Fibroblast of the conjunctiva (primary cell): Measurements from ENCODE around the gene CER1.
A peak's percentile ranks its signal among the peaks of the same experiment; 100 is the strongest.

ENCODE experiments used
- DNase-seq: peaks from one replicate; pipeline ENCODE4 v3.0.0-alpha.2; 2010; ENCODE audit warnings: low read depth

CER1 gene

DNA sequence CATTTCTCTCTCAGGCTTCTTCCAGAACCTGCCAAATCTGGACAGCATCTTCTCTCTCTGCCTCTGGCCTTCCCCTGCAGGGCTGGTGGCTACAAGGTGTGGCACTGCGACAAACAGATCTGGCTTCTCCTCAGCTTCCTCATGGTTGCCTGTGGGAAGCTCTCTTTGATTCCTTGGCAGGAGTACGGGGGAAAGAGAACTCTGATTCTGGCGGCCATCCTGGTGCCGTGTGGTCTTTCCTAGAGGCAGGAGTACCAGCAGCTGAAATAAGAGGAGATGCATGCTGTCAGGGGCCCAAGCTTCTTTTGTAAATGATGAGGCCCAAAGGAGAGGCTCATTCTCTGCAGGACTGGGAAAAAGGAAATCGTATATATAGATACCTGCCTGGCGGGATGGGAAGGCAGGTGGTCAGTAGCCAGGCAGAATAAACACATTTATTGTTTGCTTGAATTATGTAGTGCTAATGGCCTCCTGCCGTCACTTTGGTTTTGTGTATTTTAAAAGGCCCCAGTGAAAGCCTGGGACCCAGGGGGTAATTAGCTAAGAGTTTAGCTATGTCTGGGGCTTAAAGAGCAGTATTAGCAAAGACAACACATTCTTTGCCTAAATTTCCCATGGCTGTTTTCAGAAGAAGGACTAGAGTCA lies at the start of gene CER1:
CER1 (minus strand) TSS at position 343 of the 645 bp plus-strand sequence; CDS start at position 282, 61 bp downstream.
- DNase-seq, result no peak

DNA sequence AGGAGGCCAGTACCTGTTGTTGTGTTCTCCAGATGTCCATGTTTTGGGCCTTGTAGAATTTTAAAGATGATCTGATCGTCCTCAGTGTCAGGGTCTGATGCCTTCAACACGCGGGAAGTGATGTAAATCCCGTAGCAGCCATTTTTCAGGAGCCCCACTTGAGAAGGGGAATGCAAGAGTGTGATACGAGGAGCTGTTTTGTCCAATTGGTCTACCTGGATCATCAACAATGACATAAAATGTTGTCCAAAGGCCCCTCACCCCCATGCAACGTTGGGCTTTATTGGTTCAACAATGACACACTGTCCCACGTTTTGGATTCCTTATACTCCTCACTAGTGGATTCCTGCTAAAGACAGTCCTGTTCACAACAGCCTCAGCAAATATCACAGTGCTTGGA lies 48.1 kb upstream of the CER1 start:
- DNase-seq, result no peak

GRCh38 chr9:14769230-14769571 lies 46.7 kb upstream of the CER1 start:
- DNase-seq, result peak; percentile 3

DNA sequence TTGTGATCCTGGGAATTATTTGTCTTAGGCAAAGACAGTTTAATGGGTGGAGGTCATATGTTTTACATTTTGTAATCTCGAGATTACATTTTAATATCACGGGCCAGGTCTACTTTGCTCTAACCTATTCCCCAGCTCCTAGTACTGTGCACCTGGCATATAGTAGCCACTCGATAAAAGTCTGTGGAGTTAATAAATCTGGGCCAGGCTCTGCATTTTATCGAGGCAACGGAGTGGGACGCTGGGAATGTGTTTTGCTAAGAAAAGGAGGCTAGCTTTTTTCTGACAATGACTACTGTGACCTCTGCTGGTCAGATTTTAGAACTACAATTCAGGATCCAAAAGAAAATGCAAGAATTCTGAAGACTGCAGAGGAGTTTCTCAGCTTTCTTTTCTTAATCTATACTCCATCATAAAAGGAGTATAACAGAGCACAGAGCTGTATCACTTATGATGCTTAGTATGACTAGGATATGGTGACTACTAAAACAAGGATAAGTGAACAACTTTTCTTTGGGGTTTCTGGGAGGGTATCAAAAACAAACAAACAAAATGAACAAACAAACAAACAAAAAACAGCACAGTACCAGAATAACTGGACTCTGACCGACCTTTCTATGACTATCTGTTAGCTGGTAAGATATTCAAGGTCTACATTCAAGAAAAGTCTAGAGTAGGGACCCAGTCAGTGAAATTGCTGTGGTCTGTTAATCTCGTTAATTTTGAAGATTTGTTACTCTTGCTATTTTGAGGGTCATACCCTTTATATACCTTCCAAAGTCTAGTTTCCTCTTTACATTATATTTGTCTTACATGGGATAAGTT lies 46.1 kb upstream of the CER1 start:
- peak; percentile 31 for DNase-seq

GRCh38 chr9:14766299-14766698 lies 43.8 kb upstream of the CER1 start:
- no peak for DNase-seq

DNA sequence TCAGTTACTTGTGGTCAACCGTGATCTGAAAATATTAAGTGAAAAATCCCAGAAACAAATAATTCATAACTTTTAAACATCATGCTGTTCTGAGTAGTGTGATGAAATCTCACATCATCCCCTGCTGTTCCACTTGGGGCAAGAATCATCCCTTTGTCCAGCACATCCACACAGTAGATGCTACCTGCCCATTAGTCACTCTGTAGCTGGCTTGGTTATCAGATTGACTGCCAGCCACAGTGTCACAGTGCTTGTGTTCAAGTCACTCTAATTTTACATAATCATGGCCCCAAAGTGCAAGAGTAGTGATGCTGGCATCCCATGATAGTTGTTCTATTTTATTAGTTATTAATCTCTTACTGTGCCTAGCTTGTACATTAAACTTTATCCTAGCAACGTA lies 39.1 kb upstream of the CER1 start:
- DNase-seq, result no peak

DNA sequence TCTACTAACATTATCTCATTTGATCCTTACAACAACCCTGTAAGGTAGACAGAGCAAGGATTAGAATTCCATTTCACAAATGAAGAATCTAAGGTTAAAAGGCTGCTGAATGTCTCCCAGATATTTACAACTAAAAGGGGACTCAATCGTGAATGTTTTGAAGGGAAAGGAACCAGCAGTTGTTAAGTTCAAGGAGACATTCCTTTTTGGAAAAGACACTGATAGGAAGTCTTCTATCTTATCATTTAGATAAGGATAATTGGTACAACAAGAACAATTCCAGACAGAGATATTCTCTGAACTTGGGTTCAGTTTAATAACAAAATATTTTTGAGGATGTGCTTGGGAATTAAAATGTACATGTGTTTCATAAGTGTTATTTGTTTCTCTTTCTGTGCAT lies 37.5 kb upstream of the CER1 start:
- DNase-seq, result no peak

GRCh38 chr9:14756291-14756690 lies 33.8 kb upstream of the CER1 start:
- DNase-seq, result no peak

DNA sequence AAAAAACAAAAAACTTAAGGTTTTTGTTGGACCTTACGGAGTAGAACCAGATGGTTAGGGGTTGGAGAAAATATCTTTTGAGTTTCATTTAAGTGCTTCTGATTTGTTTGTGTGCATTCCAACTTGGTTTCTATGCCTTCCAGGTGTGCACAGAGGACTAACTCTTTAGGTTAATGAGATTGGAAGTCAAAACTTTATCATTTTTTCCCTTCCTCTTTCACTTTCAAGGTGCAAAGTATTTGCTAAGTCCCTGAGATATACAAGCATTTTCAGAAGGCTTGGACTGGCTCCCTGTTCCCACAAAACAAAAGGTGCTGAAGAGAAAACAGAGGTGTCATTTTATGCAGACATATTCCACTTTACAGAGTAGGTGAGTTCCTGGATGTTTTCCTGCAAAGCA lies 30.3 kb upstream of the CER1 start:
- no peak for DNase-seq

DNA sequence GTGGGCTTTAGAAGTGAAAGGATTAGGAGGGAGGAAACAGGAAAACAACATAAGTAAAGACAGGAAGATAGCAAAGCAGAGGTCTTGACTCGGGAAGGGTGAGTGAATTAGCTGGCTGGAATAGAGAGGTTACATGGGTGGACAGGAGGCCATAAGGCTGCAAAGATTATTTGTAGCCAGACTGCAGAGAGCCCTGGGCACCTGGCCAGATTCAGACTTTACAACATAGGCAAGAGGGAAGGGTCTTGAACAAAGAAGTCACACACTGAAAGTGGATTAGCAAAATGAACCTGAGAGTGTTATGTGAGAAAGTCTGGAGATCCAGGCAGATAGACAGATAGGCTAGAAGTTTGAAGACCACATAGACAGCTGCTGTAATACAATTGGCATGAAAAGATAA lies 29.7 kb upstream of the CER1 start:
- DNase-seq, result no peak

DNA sequence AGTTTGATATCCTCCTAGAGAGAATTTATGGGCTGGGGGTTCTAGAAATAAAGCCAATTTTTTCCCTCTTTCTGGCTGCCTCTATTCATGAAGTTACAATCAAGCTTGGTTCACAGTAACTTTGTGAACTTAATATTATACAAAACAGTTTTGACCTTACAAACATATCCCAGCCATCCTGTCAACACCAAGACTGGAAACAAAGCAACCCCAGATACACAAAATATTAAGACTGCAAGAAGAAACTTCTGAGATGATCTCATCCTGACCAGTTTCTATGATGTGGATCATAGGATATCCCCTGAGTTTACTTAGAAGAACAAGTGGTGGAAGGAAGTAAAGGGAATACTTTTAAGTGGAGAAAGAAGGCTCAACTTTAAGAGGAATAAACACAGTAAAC lies 28.3 kb upstream of the CER1 start:
- no peak for DNase-seq

GRCh38 chr9:14749741-14750211 lies 27.2 kb upstream of the CER1 start:
- no peak for DNase-seq

GRCh38 chr9:14748373-14748772 lies 25.8 kb upstream of the CER1 start:
- DNase-seq, result no peak

GRCh38 chr9:14747111-14747510 lies 24.6 kb upstream of the CER1 start:
- no peak for DNase-seq

GRCh38 chr9:14746626-14747025 lies 24.1 kb upstream of the CER1 start:
- DNase-seq, result no peak

DNA sequence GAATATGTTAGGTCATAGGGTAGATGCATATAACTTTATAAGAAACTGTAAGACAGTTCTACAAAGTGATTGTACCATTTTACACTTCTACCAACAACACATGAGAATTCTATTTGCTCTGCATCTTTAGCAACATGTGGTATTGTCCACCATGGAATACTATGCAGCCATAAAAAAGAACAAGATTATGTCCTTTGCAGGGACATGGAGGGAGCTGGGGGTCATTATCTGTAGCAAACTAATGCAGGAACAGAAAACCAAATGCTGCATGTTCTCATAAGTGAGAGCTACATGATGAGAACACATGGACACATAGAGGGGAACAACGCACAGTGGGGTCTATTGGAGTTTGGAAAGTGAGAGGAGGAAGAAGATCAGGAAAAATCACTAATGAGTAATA lies 22.2 kb upstream of the CER1 start:
- DNase-seq, result no peak

DNA sequence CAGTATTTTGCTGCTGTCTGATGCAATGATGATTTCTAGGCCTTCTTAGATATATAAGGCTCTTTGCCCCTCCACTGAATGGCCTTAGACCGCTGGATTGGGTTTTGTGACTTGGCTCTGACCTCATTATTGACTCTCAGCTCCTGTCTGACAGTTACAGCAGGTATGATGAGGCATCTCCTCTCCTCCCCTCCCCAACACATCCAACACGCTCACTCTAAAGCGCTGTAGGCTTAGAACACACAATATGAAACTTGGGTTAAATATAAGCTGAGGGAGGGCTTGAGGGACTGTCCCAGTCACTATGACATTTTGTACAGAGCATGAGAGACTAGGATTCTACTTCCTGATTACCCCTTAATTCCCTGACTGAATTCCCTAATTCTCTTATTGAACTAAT lies 18.8 kb upstream of the CER1 start:
- no peak for DNase-seq

GRCh38 chr9:14733133-14733532 lies 10.6 kb upstream of the CER1 start:
- DNase-seq, result no peak

GRCh38 chr9:14731294-14731981 lies 8.9 kb upstream of the CER1 start:
- no peak for DNase-seq

DNA sequence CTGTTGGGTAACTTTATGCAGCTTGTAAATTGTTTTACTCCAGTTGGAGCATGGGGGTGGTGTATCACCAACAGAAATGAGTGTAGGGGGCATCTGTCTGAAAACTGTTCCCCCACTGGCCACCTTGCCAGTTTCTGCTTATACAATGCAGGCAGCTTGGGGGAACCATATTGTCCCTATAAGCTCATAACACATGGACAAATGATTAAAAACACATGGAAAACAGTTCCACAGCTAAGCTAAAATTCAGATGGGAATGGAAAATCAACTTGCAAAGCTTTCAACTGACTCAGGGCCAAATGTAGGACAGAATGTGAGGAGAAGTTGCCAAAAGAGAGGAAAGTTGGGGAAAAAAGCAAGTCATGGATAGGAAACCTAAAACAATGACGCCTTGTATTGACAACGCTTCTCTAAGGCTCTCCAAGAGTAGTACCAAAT lies 7.9 kb upstream of the CER1 start:
- DNase-seq, result peak; percentile 39

DNA sequence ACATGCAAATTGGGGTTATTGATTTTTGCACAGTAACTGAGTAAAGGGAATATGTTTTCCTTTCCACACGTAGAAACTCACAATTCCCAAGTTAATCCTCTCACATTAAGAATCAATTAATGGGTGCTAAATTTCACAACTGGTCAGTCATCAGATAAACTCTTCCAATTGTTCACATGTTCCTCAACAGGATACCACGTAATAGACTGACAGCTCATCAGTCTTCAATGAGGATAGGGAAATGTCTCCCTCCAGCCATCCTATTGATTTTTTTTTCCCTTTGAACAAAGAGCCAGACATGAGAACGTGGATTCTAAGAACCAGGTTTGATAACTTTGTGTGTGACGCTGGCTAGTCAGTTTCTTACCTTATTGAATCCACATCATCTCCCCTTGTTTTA lies 768 bp upstream of the CER1 start:
- no peak for DNase-seq

GRCh38 chr9:14719231-14719923 lies 3.2 kb downstream of the CER1 start:
- no peak for DNase-seq
